Prostate gland (tissue), 2 donors: ENCODE data around the gene SSTR4.

Experiments used
- POLR2A ChIP-seq: fragments of 450-650 bp; IDR thresholded peaks from one replicate; pipeline ENCODE4 v1.6.1; 2016; ENCODE audit warnings: antibody characterized with exemption, mild to moderate bottlenecking
- POLR2AphosphoS5 ChIP-seq: sonication (generic); formaldehyde crosslinking; IDR thresholded peaks from one replicate; pipeline ENCODE4 v1.6.1; 2017; ENCODE audit warnings: antibody characterized with exemption
- TF ChIP-seq, protein P1 (sequence below), 4 experiments: fragments of 200-600 bp in 2 of 4; fragments of 450-650 bp in 2 of 4; sonication (generic) in 2 of 4; IDR thresholded peaks; 1 replicate in 3 of 4; 2 replicates in 1 of 4; pipeline ENCODE4 v1.5.1; 2016 to 2019; ENCODE audit warnings: antibody characterized with exemption in 4 of 4, mild to moderate bottlenecking in 2 of 4, moderate library complexity in 2 of 4

GRCh38 chr20:23023621-23024177, 11.4 kb upstream of the SSTR4 start:
- no peak for TF ChIP-seq POLR2A
- TF ChIP-seq, protein P1, sequence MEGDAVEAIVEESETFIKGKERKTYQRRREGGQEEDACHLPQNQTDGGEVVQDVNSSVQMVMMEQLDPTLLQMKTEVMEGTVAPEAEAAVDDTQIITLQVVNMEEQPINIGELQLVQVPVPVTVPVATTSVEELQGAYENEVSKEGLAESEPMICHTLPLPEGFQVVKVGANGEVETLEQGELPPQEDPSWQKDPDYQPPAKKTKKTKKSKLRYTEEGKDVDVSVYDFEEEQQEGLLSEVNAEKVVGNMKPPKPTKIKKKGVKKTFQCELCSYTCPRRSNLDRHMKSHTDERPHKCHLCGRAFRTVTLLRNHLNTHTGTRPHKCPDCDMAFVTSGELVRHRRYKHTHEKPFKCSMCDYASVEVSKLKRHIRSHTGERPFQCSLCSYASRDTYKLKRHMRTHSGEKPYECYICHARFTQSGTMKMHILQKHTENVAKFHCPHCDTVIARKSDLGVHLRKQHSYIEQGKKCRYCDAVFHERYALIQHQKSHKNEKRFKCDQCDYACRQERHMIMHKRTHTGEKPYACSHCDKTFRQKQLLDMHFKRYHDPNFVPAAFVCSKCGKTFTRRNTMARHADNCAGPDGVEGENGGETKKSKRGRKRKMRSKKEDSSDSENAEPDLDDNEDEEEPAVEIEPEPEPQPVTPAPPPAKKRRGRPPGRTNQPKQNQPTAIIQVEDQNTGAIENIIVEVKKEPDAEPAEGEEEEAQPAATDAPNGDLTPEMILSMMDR (IDR thresholded peaks at IDR 0.05): no peak
- TF ChIP-seq POLR2AphosphoS5: no peak
